Epidermal melanocyte (primary cell): ENCODE results near the gene GLUL.
"Not testable (repeated sequence)": the region's sequence is repeated elsewhere in the genome, so short reads cannot be mapped to it uniquely, and the experiment has no call there.

Experiments used
- DNase-seq: peaks from one replicate; pipeline ENCODE4 v3.0.0; 2011; ENCODE audit warnings: low spot score; ENCODE audit not compliant: insufficient read length

The GLUL gene

GRCh38 chr1:182394055-182394775 is 2.6 kb upstream of the GLUL start:
- no peak for DNase-seq

- DNase-seq: no peak
Measured at GRCh38 chr1:182392050-182393028, 749 bp upstream of the GLUL start.

GRCh38 chr1:182391028-182391361 is 595 bp downstream of the GLUL start:
- DNase-seq: no peak

GRCh38 chr1:182389619-182390047 is 2.0 kb downstream of the GLUL start:
- no peak for DNase-seq

GRCh38 chr1:182388392-182389134 is 3.0 kb downstream of the GLUL start:
- no peak for DNase-seq

- no peak for DNase-seq
Measured at GRCh38 chr1:182387566-182387965, 4.0 kb downstream of the GLUL start.

GRCh38 chr1:182386980-182387379 is 4.6 kb downstream of the GLUL start:
- DNase-seq: no peak

- no peak for DNase-seq
Measured at GRCh38 chr1:182385885-182386853, 5.4 kb downstream of the GLUL start.

GRCh38 chr1:182384387-182384960 is 7.1 kb downstream of the GLUL start:
- no peak for DNase-seq

GRCh38 chr1:182383934-182384333 is 7.7 kb downstream of the GLUL start:
- no peak for DNase-seq

- no peak for DNase-seq
Measured at GRCh38 chr1:182383037-182383661, 8.4 kb downstream of the GLUL start.

GRCh38 chr1:182381962-182382819 is 9.4 kb downstream of the GLUL start:
- no peak for DNase-seq

- no peak for DNase-seq
Measured at GRCh38 chr1:182380199-182380598, 11.4 kb downstream of the GLUL start.

GRCh38 chr1:182379781-182380180 is 11.8 kb downstream of the GLUL start:
- not testable (repeated sequence) for DNase-seq

- DNase-seq: no peak
Measured at GRCh38 chr1:182376936-182377574, 14.5 kb downstream of the GLUL start.

- DNase-seq: no peak
Measured at GRCh38 chr1:182374101-182374834, 17.3 kb downstream of the GLUL start.

GRCh38 chr1:182370532-182370931 is 21.1 kb downstream of the GLUL start:
- no peak for DNase-seq

GRCh38 chr1:182368903-182369302 is 22.7 kb downstream of the GLUL start:
- no peak for DNase-seq
